Panc1 (cell line): Measurements from ENCODE around the gene XYLT1. TPM values are rescaled to one million over a fixed set of nuclear protein-coding genes. Genes with fewer than 3 reads are reported as not detected.

ENCODE experiments used
- ATAC-seq: fragments of 200-7000 bp; cut with Tn5 transposase; 2 replicates; pipeline ENCODE4 v1.9.1; 2020; ENCODE audit warnings: mild to moderate bottlenecking, moderate library complexity
- BruUV-seq: library from RNA; stranded (reverse); fragments of 400-500 nt; replicated peaks from 2 replicates; lab custom pipeline; 2021; lab: Mats Ljungman, UMichigan
- CTCF ChIA-PET: fragments of 300-600 bp; sonication (Branson Sonifier 250); formaldehyde crosslinking; loops from one replicate; lab custom pipeline; 2022; ENCODE audit warnings: antibody characterized with exemption; lab: Charles Lee
- POLR2A ChIA-PET: fragments of 300-600 bp; sonication (Branson Sonifier 250); formaldehyde crosslinking; loops from one replicate; lab custom pipeline; 2022; ENCODE audit warnings: antibody characterized with exemption; lab: Charles Lee
- DNase-seq: peaks from one replicate; pipeline ENCODE4 v3.0.0-alpha.2; 2010; ENCODE audit warnings: low read depth, low spot score
- H3K27ac ChIP-seq: 2 replicates; pipeline ENCODE4 v1.5.1; 2011; ENCODE audit warnings: mild to moderate bottlenecking, low read length, inconsistent platforms
- H3K27me3 ChIP-seq: fragments of 200-500 bp; sonication (Bioruptor generic); 2 replicates; pipeline ENCODE4 v1.6.0; 2014; ENCODE audit warnings: low read length, inconsistent platforms; ENCODE audit not compliant: control insufficient read depth, insufficient read depth
- H3K36me3 ChIP-seq: fragments of 200-500 bp; sonication (Bioruptor generic); 2 replicates; pipeline ENCODE4 v1.5.1; 2014; ENCODE audit warnings: inconsistent platforms, mild to moderate bottlenecking, low read length, moderate library complexity; ENCODE audit not compliant: control insufficient read depth, insufficient read depth
- H3K4me1 ChIP-seq: 2 replicates; pipeline ENCODE4 v1.5.1; 2011; ENCODE audit warnings: inconsistent platforms, mild to moderate bottlenecking, low read length, moderate library complexity; ENCODE audit not compliant: control insufficient read depth, insufficient read depth
- H3K4me3 ChIP-seq, 2 experiments: 2 replicates each; pipeline ENCODE4 v1.5.1; 2011 to 2012; ENCODE audit warnings: low read depth in 2 of 2, low read length in 2 of 2, mild to moderate bottlenecking in 2 of 2, inconsistent platforms in 1 of 2, moderate library complexity in 1 of 2
- H3K9me3 ChIP-seq: fragments of 200-500 bp; sonication (Bioruptor generic); 2 replicates; pipeline ENCODE4 v1.5.1; 2014; ENCODE audit warnings: low read depth, mild to moderate bottlenecking, inconsistent platforms, low read length, moderate library complexity; ENCODE audit not compliant: control insufficient read depth, insufficient read depth
- CTCF ChIP-seq: fragments of 450-650 bp; IDR thresholded peaks from 2 replicates; pipeline ENCODE4 v1.5.1; 2017; ENCODE audit warnings: mild to moderate bottlenecking
- POLR2AphosphoS5 ChIP-seq: IDR thresholded peaks from 2 replicates; pipeline ENCODE4 v1.6.1; 2012; ENCODE audit warnings: mild to moderate bottlenecking, low read depth, low read length, moderate library complexity
- REST ChIP-seq, 2 experiments: IDR thresholded peaks; 2 replicates each; pipeline ENCODE4 v1.6.1; 2011 to 2012; ENCODE audit warnings: low read depth in 2 of 2, control low read depth in 1 of 2, low read length in 1 of 2, mild to moderate bottlenecking in 1 of 2, moderate library complexity in 1 of 2; ENCODE audit not compliant: insufficient read depth in 1 of 2
- SIN3A ChIP-seq: IDR thresholded peaks from 2 replicates; pipeline ENCODE4 v1.6.1; 2012; ENCODE audit warnings: low read depth, mild to moderate bottlenecking, low read length, moderate library complexity, borderline replicate concordance; ENCODE audit not compliant: insufficient read depth
- TCF7L2 ChIP-seq: IDR thresholded peaks from 2 replicates; pipeline ENCODE4 v1.6.1; 2011; ENCODE audit warnings: mild to moderate bottlenecking, low read depth, low read length, inconsistent platforms
- in situ Hi-C: cut with HindIII; loops from 2 replicates; pipeline ENCODE4 v1.10.0; 2016; ENCODE audit warnings: low sequenced_read_pairs, low pct_unique_long_range_greater_than_20kb
- intact Hi-C: fragments of 100-400 bp; cut with micrococcal nuclease; formaldehyde crosslinking; loops from one replicate; pipeline ENCODE4 v1.10.0; 2022; ENCODE audit not compliant: unreplicated experiment
- total RNA-seq: library from RNA; stranded (reverse); gene quantifications from one replicate; pipeline ENCODE4 v1.2.1, GENCODE V29; 2021; ENCODE audit not compliant: unreplicated experiment

XYLT1 gene
- total RNA-seq, 1 experiment from 2014 or later: 0.62 TPM

GRCh38 chr16:17408296-17408695 is 62.5 kb downstream of the XYLT1 start:
- Histone ChIP-seq H3K36me3 (no peaks in the 10 kb centered on the region), H3K27ac (no peak overlapping the region), H3K4me3 (no peak overlapping the region), H3K27me3 (no peaks in the 10 kb centered on the region), H3K9me3 (no peaks in the 10 kb centered on the region), H3K4me1 (no peaks in the 10 kb centered on the region)
- intact Hi-C loops (no loop called here), in situ Hi-C loops (no loop called here)
- no peak for ATAC-seq
- no peak for DNase-seq
- POLR2A ChIA-PET: no interaction called here
- CTCF ChIA-PET: no interaction called here
- no TSS peak for BruUV-seq
- TF ChIP-seq POLR2AphosphoS5 (no peak), SIN3A (no peak), REST (IDR thresholded peaks at IDR 0.05; ENCODE audit: insufficient read depth in 1 of 2, low read depth in 2 of 2, low read length in 1 of 2) (no peak), TCF7L2 (no peak), CTCF (no peak)

- Histone ChIP-seq H3K36me3 (no peaks in the 10 kb centered on the region), H3K27ac (no peak overlapping the region), H3K4me1 (no peaks in the 10 kb centered on the region), H3K27me3 (no peaks in the 10 kb centered on the region), H3K4me3 (no peak overlapping the region), H3K9me3 (no peaks in the 10 kb centered on the region)
- in situ Hi-C loops: no loop called here
- ChIA-PET POLR2A (no interaction called here), CTCF (no interaction called here)
- DNase-seq (no peak), ATAC-seq (no peak)
- intact Hi-C loops: no loop called here
- BruUV-seq: no TSS peak
- TF ChIP-seq POLR2AphosphoS5: no peak
- TF ChIP-seq REST (IDR thresholded peaks at IDR 0.05; ENCODE audit: insufficient read depth in 1 of 2, low read depth in 2 of 2, low read length in 1 of 2): no peak
- TF ChIP-seq TCF7L2: no peak
Observed at GRCh38 chr16:17407321-17407720, 63.4 kb downstream of the XYLT1 start.
